NOMO-1 (cell line): ENCODE data around the gene AHCYL2.
"Not testable (repeated sequence)": the region's sequence is repeated elsewhere in the genome, so short reads cannot be mapped to it uniquely, and the experiment has no call there.

Experiments used
- DNase-seq, 2 experiments: peaks; one replicate each; lab custom pipeline; 2025; ENCODE audit not compliant: unreplicated experiment in 2 of 2; lab: John Stamatoyannopoulos, UW

AHCYL2 gene

DNA sequence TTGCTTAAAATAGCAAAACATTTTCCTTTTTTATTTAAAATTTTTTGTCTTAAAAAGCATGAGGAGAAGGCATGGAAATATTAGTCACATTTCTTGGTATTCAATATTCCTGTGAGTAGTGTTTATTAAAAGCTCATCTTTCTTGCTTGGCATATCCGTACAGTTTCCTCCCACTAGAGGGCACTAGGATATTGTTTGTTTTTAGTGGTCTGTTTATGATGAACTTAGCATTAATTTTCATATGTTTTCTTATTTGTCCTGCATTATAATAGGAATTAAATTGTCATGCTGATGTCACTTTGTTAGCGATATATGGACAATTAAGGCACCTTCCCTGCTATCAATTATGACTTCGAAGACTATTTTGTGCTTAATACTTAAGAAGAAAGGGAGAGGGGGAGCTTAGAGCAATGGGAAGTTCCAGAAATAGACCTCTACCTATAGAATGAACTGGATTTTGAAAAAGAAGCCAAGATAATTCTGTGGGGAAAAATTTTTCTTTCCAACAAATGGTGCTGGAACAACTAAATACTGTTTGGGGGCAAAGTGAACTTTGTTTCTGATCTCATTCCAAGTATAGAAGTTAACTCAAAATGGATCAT is 118.4 kb downstream of the AHCYL2 start:
- peak in 1 of 2 experiments; percentile 10 for DNase-seq

DNA sequence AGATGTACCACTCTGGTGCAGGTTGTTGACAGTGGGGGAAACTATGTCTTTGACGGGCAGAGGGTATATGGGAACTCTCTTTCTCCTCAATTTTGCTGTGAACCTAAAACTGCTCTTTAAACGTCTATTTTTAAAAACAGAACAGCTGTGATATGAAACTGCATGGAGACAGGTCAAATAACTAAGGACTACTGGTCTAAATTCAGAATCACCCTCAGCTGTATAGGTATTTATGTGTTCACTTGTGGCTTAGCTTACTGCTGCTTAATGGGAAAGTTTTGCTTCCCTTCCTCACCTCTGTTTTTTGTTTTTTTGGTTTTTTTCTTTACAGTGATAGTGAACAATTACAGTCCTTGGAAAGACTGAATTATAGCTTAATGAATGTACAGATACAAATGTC is 122.5 kb downstream of the AHCYL2 start:
- no peak for DNase-seq

DNA sequence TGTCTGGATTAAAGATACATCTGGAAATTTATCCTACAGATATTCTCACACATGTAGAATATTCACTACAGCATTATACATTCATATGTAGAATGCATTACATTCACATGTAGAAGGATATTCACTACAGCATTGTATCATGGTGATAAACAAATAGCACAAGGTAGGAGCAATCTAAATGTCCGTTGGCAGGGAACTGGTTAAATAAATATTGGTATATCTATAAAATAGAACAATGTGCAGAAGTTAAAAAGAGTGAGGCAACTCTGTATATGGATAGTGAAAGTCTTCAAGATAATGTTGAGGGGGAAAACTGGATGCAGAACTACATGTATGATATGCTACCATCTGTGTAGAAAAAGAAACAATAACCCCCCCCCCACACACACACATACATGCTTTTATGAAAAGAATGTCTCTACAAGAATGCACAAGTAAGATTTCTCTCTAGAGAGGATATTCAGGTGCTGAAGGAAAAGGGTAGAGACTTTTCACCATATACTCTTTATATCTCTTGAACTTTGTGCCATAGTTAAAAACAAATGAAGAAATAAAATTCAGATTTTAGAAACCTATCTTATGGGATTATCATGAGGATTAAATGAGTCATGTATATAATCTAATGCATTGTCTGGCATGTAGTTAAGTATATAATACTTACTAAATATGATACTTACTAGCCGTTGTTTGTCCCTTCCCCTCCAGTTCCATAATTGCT is 123.4 kb downstream of the AHCYL2 start:
- DNase-seq, result no peak

- DNase-seq, result no peak
These were observed 126.5 kb downstream of the AHCYL2 start for GRCh38 chr7:129351320-129351719.

GRCh38 chr7:129353104-129353503 is 128.3 kb downstream of the AHCYL2 start:
- not testable (repeated sequence) for DNase-seq

DNA sequence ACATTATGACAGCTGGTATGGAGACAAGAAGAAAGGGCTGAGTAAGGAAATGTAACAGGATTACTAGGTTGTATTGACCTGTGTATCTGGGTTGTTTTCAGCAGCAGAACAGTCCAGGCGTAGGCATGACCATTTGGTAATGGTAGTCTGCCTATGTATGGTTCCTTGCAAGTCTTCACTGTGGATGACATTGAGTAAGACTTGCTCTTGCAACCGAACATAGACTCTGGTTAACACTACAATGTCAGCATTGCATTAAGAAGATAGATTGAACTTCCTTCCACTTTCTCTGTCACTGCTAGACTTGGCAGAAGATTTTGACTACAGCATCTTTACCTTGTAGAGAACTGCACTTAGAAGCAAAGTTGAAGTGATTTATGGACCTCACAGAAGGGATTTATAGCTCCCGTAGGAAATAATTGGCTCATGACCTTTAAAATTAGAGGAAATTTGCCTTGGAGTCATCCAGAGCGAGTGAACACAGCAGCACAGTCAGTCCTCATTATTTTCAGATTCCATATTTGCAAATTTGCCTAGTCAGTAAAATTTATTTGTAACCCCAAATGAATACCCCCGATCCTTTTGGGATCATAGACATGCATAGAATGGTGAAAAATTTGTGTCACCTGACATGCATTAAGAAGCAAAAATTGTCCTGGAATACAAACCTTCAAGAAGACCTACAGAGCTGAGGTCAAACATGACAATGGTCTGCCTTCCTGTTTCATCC is 129.8 kb downstream of the AHCYL2 start:
- peak in 1 of 2 experiments; percentile 74 for DNase-seq

DNA sequence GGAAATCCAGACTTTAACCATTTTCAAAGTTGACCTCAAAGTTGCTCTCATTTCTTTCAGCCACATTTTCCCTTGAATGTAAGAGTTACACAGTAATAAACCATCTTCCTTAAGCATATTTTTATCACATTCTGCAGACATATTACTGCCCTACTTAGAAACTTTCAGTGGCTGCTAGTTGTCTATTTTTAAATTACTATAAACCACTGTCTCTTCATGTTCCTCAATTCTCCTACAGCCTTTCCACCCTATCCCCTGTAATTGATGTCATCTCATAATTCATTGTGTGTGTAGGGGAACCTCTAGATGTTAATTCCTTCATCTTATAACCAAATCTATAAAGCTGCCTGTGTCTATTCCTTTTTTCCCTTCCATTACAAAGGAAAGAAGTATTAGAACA is 131.3 kb downstream of the AHCYL2 start:
- peak; percentile 39 to 66 for DNase-seq

DNA sequence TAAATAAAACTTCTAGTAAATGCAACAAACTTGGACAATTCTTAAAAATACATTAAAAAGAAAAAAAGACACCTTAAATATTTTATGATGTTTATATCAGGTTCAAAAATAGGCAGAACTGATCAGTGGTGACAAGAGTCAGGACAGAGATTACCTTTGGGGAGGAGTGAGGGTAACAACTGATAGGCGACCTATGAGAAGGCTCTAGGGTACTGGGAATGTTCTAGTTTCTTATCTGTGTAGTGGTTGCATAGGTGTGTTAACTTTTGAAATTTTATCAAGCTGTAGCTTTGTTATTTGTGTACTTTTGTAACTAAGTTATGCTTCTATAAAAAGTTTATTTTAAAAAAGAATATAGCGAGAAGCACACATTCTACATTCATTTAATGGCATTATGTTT is 134.3 kb downstream of the AHCYL2 start:
- DNase-seq, result no peak

DNA sequence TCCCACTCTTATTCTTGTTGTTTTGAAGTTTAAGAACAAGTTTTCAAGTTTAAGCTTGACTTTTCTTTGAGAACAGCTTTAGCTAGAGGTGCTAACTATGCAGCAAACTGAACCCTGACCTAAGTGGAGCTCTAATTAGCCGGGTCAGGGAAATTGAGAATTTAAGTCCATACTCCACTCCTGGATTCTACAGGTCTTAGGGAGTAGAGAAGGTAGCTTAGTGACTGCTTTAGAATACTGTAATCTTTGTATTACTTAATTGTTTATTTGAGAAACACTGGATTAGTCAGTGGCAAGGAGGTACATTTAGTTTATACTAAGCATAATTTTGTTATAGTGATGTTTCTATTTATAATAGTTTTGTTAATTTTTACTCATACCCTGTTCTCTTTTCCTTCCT is 134.8 kb downstream of the AHCYL2 start:
- no peak for DNase-seq

DNA sequence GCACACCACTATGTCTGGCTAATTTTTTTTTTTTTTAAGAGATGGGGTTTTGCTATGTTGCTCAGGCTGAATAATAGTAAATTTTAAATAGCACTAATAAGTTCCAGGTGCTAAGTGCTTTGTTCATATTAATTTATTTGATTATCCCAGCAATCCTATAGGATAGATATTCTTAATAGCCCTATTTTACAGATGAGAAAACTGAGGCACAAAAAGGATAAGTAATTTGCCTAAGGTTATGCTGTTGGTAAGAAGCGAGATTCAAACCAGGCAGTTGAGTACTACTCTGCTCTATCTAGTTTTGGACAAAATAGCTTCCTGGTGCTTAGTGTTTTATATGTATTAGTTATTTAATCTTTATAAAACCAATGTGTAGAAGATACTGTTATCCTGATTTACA is 136.9 kb downstream of the AHCYL2 start:
- DNase-seq, result no peak

- DNase-seq, result no peak
These were observed 137.7 kb downstream of the AHCYL2 start for GRCh38 chr7:129362496-129362895.

GRCh38 chr7:129367349-129367699 is 142.5 kb downstream of the AHCYL2 start:
- no peak for DNase-seq

DNA sequence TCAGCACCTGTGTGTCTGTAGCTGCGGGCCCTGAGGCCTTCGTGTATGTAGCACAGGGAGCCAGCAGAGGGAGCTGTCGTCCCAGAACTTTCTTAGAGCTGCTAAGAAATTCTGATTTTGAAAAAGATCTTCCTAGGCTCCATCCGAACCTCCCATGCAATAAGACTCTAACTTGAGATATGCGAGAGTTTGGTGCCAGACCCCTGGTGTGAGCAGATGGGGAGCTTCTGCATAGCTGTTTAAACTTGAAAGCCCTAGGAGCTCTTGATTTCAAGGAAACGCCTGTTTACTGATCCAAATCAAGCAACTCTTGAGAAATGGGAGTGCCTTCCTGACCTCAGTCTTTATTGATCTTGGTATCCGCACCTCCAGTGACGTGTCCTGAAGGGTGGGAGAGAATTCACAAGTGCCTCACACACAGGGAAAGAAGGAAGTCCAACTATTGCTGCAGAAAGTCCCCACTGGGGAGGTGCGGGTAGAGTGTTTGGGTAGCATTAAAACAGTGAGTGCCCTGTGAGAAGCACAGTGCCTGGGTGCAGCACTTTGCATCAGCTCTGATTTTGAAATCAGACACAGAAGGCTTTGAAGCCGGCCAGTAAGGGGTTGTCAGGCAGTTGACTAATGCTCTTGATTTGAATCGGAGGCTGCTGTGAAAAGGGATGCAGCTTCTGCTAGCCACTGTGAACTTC is 143.0 kb downstream of the AHCYL2 start:
- DNase-seq, result peak; percentile 26 to 64

DNA sequence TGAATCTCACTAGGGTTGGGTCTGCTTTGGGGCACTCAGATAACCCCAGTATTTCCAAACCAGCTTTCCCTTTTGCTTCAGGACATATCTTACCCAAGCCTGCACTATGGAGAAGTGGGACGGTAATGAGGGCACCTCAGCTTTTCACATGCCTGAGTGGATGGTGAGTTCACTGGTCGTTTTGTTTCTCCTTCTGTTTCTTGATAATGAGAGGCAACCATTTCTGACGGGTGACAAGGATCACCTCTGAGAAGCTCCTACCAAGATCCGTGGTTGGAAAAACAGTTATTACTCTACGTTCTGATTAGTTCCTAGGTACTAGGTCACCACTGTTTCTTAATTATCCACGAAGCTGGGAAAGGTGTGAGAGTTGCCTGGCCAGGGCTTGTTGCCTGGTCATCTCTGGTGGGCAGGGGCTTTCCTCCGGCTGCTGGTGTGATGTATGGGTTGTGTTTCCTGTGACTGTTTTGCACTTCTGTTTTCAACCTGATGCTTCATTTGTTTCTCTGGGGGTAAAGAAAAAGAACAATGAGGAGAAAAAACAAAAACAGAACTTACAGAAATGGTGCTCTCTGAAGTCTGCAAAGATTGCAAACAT is 143.7 kb downstream of the AHCYL2 start:
- no peak for DNase-seq

DNA sequence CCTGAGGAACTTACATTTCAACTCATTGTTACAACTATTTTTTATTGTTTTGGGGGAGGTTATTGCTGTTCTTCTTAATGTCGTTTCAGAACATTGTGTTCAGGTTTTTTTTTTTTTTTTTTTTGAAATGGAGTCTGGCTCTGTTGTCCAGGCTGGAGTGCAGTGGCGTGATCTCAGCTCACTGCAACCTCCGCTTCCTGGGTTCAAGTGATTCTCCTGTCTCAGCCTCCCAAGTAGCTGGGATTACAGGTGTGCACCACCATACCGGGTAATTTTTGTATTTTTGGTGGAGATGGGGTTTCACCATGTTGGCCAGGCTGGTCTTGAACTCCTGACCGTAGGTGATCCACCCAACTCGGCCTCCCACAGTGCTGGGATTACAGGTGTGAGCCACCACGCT is 144.6 kb downstream of the AHCYL2 start:
- not testable (repeated sequence) for DNase-seq

DNA sequence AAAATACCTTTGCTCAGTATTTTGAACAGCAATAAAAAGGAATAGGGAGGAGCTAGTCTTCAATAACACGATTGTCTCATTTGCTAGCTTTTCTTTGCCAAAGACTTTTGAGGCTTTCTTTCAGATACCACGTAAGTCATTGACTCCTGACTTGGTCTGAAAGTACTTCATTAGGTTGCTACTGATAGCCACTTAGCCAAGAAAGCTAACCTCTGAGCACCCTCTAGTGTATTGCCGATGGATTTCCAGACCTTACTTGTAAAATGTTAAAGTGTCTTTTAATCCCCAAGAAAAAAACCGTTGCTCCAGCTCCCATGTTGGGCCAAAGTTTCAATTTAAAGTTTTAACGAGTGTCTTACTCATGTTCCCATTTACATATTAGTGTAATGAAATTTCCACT is 146.0 kb downstream of the AHCYL2 start:
- no peak for DNase-seq

DNA sequence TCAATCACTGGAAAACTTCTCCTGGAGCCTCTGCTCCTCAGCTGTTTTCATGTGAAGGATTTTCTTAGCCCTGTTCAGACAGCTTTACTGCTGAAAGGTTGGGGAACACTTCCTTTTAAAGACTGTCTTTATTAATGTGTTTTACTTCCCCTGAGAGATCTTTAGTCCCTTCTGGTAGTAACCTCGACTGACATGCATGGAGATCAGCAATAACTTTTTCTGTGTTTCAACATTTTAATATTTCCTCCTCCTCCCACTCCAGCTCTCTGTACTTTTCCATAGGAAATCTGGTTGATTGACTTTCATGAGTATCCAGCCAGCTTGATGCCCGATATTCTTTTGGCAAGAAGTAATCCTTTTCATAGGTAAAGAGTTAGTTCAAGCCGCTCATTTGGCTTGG is 146.7 kb downstream of the AHCYL2 start:
- DNase-seq, result peak in 1 of 2 experiments; percentile 41

- DNase-seq, result no peak
These were observed 149.0 kb downstream of the AHCYL2 start for GRCh38 chr7:129373651-129374428.

GRCh38 chr7:129375141-129375938 is 150.5 kb downstream of the AHCYL2 start:
- DNase-seq, result no peak
